ENCODE measurements around the gene SPTBN1.

DNA sequence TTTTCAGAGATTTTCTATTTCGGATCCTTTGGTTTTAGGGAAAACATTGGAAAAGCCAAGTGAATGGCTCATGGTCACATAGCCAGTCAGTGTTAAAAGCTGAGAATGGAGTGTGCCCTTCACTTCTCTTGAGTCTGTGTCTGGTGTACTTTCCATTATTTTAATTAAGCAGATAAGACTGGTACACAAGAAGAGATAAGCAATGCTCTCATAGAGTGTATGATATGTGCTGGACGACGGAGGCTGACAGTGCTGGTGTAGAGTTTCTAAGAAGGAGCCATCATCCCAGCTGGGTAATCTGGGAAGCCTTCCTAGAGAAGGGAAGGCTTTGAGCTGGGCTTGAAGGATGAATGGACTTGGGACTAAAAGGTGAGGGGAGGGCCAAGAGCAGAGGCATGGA, 93.3 kb downstream of the SPTBN1 start:
- TF ChIP-seq, protein P1, sequence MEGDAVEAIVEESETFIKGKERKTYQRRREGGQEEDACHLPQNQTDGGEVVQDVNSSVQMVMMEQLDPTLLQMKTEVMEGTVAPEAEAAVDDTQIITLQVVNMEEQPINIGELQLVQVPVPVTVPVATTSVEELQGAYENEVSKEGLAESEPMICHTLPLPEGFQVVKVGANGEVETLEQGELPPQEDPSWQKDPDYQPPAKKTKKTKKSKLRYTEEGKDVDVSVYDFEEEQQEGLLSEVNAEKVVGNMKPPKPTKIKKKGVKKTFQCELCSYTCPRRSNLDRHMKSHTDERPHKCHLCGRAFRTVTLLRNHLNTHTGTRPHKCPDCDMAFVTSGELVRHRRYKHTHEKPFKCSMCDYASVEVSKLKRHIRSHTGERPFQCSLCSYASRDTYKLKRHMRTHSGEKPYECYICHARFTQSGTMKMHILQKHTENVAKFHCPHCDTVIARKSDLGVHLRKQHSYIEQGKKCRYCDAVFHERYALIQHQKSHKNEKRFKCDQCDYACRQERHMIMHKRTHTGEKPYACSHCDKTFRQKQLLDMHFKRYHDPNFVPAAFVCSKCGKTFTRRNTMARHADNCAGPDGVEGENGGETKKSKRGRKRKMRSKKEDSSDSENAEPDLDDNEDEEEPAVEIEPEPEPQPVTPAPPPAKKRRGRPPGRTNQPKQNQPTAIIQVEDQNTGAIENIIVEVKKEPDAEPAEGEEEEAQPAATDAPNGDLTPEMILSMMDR (conservative IDR thresholded peaks at IDR 0.05), result no peak
- TF ChIP-seq EZH2 (IDR thresholded peaks at IDR 0.05; ENCODE audit: low read depth), result no peak

Measured in PC-9 (cell line).